ES-I3 (cell line): ENCODE data around the gene OR52N1.

Experiments
- H3K36me3 ChIP-seq: 2 replicates; pipeline ENCODE4 v1.6.1; 2013; ENCODE audit warnings: mild to moderate bottlenecking, low read length, control low read depth, moderate library complexity; ENCODE audit not compliant: insufficient read depth
- H3K4me1 ChIP-seq: 2 replicates; pipeline ENCODE4 v1.6.1; 2013; ENCODE audit warnings: mild to moderate bottlenecking, control low read depth, low read length; ENCODE audit not compliant: insufficient read depth
- H3K9ac ChIP-seq: 2 replicates; pipeline ENCODE4 v1.6.1; 2013; ENCODE audit warnings: low read depth, mild to moderate bottlenecking, low read length, moderate library complexity
- H3K9me3 ChIP-seq: 2 replicates; pipeline ENCODE4 v1.6.1; 2013; ENCODE audit warnings: mild to moderate bottlenecking, low read length, moderate library complexity; ENCODE audit not compliant: control insufficient read depth, insufficient read depth

OR52N1 gene

DNA sequence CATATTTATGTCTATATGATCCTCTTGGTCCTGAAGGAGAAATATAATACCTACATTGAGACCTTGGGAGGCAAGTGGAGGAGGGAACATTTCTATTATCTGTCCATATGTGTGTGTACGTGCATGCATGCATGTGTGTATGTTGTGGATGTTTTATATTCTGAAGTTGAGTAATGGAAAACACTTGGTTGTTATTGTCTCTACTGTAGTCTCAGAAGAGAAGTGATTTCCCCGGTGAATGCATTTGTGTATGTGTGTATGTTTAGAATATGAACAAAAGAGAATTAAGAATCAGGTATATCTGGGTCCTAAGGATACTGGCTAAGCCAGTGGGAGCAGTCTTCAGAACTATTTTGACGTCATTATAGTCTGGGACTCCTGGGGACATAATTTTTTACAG lies at the start of gene OR52N1:
Gene OR52N1, minus strand, starts transcription at position 101 of the 400 bp plus-strand sequence. CDS start 2,449 bp downstream, outside the sequence.
- no peaks in the 10 kb centered on the region for H3K9me3 ChIP-seq
- no peaks in the 10 kb centered on the region for H3K36me3 ChIP-seq
- H3K4me1 ChIP-seq = no peaks in the 10 kb centered on the region
- no peak within 1 kb of the TSS for H3K9ac ChIP-seq

DNA sequence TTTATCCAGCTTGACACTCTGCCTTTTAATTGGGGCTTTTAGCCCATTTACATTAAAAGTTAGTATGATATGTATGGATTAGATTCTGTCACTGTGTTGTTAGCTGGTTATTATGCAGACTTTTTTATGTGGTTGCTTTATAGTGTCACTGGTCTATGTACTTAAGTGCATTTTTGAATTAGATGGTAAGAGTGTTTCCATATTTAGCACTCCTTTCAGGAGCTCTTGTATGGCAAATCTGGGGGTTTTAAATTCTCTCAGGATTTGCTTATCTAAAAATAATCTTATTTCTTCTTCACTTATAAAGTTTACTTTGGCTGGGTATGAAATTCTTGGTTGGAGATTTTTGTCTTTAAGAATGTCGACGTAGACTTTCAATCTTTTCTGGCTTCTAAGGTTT lies 46.6 kb upstream of the OR52N1 start:
- Histone ChIP-seq H3K4me1 (no peaks in the 10 kb centered on the region), H3K9ac (no peak overlapping the region), H3K9me3 (no peaks in the 10 kb centered on the region), H3K36me3 (no peaks in the 10 kb centered on the region)

GRCh38 chr11:5833446-5833845 lies 42.4 kb upstream of the OR52N1 start:
- Histone ChIP-seq H3K36me3 (no peaks in the 10 kb centered on the region; the same call in 1 of the 2 replicates), H3K9ac (no peak overlapping the region), H3K9me3 (no peaks in the 10 kb centered on the region), H3K4me1 (no peaks in the 10 kb centered on the region)

- Histone ChIP-seq H3K4me1 (no peaks in the 10 kb centered on the region), H3K9ac (peak overlapping the region; percentile 8; the same call in 1 of the 2 replicates), H3K36me3 (no peaks in the 10 kb centered on the region; the same call in 1 of the 2 replicates), H3K9me3 (no peaks in the 10 kb centered on the region)
Observed at GRCh38 chr11:5831196-5831829, 40.2 kb upstream of the OR52N1 start.

DNA sequence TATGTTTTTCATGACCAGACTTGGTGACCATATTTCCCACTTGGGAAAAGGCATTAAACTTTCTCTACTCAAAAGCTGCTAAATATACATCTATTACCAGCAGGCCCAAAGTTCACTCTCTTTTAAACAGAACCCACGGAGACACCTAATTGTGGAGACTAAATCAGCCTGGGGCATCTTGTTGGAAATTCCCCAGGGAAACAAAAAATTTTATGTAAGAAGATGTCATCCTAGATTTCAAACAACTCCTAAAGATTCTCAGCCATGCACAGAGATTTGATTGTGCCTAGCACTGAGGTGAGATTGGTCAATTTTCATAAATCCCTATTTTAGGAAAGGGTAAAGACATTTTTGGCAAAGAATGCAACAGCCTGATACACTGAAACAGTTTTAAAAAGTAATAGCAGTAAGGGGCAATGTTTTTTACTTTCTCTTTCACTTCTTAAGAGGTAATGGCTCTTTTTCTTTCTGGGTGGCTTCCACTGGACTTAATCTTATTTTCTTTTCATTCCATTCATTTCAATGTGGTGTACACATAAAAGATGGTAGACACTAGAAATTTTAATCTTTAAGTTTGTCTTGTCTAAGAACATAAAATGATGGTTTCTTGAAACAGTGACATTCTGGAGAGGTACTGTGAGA lies 27.3 kb upstream of the OR52N1 start:
- Histone ChIP-seq H3K9ac (no peak overlapping the region), H3K9me3 (no peaks in the 10 kb centered on the region), H3K4me1 (no peaks in the 10 kb centered on the region; the same call in 1 of the 2 replicates), H3K36me3 (no peaks in the 10 kb centered on the region)

GRCh38 chr11:5815534-5815933 lies 24.5 kb upstream of the OR52N1 start:
- Histone ChIP-seq H3K36me3 (no peaks in the 10 kb centered on the region), H3K9me3 (no peaks in the 10 kb centered on the region), H3K4me1 (no peaks in the 10 kb centered on the region; the same call in 1 of the 2 replicates), H3K9ac (no peak overlapping the region)

GRCh38 chr11:5809905-5810795 lies 19.1 kb upstream of the OR52N1 start:
- Histone ChIP-seq H3K9me3 (no peaks in the 10 kb centered on the region), H3K9ac (no peak overlapping the region), H3K36me3 (no peaks in the 10 kb centered on the region), H3K4me1 (no peaks in the 10 kb centered on the region; the same call in 1 of the 2 replicates)

GRCh38 chr11:5809122-5809519 lies 18.1 kb upstream of the OR52N1 start:
- no peaks in the 10 kb centered on the region; the same call in 1 of the 2 replicates for H3K4me1 ChIP-seq
- peak overlapping the region; percentile 44; the same call in 1 of the 2 replicates for H3K9ac ChIP-seq
- H3K36me3 ChIP-seq = no peaks in the 10 kb centered on the region
- no peaks in the 10 kb centered on the region; the same call in 1 of the 2 replicates for H3K9me3 ChIP-seq

DNA sequence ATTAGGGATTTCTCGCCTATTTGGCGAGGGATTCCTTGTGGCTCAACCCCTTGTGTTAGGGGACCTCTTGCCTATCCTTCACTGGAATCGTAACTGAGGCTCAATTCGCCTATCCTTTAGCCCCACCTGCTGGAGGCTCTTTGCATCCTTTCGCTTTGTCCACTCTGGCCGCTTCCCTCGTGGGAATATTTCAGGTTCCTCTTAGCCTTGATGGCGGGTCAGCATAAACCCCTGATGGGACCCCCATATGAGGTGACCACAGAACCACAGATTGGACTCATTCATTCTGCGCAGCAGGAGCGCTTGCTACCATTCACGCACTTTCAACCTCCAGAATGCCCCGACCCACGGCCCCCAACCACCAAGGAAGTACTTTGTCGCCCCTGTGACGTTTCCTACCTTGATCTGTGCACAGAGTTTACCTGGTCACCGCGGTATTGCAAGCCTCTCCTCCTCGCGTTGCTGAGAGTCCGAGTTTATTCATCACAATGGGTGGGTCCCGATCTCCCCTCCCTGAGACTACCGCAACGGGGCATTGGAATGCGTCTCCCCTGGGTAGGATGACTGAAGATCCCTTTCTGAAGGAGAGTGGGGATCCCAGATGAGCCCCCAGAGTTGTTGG lies 17.5 kb upstream of the OR52N1 start, which contains the start of gene OR52N2:
Gene OR52N2, plus strand, starts transcription at position 425 of the 622 bp plus-strand sequence. CDS start 11,412 bp downstream, outside the sequence.
- no peaks in the 10 kb centered on the region for H3K36me3 ChIP-seq
- no peaks in the 10 kb centered on the region; the same call in 1 of the 2 replicates for H3K4me1 ChIP-seq
- peak within 1 kb of the TSS; percentile 44; the same call in 1 of the 2 replicates for H3K9ac ChIP-seq
- H3K9me3 ChIP-seq = no peaks in the 10 kb centered on the region; the same call in 1 of the 2 replicates

DNA sequence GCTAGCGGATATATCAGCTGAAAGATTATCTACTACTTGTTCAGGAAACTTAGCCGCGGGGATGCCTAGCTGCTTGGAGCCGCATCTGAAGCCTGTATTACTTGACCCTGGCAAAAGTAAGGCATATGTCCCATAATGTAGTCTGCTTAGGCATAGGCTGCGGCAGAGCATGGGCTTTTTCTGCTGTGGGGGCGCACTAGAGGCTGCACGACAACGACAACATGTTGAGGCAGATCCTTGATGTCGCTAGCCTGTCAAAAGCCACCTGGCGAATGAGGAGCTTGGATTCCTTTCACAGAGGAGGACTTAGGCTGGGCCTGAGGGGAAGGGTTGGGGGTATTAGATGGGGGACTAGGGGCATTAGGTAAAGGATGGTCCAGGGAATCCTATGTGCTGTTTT lies 16.5 kb upstream of the OR52N1 start:
- Histone ChIP-seq H3K36me3 (no peaks in the 10 kb centered on the region), H3K9ac (no peak overlapping the region), H3K4me1 (no peaks in the 10 kb centered on the region), H3K9me3 (no peaks in the 10 kb centered on the region; the same call in 1 of the 2 replicates)

DNA sequence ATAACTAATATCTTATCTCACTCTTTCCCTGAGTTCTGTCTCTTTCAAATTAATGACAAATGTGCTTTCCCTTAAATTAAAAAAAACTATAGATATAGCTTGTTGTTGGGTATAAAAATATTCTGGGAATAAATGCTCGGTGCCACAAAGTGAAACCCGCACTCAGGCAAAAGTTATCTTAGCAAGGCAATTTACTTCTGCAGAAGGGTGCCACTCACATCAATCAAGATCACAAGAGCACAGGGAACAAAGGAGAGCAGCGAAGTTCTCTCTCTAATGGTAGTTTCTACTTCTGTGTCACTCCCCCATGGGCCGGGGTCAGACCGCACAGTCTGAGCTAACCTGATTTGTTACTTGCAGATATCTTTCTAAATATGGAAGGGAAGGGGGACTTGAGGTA lies 12.9 kb upstream of the OR52N1 start:
- H3K4me1 ChIP-seq = no peaks in the 10 kb centered on the region
- no peaks in the 10 kb centered on the region; the same call in 1 of the 2 replicates for H3K9me3 ChIP-seq
- no peaks in the 10 kb centered on the region for H3K36me3 ChIP-seq
- no peak overlapping the region for H3K9ac ChIP-seq

DNA sequence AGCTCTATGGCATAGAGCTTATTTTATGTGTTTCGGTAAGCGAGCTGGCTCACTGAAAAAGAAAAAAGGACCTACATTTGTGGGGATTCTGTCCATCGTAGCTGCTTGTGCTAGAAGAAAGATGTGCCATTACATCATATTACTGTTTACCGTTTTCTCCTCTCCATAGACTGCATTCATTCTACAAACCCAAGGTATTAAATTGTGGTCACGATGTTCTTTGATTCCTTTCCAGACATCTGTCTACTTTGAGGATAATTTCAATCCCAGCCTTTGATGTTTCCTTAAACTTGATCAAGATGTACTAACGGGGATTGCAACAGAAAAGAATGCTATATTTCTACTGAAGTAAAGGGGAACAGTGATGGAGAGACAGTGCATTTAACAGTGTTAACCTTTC lies 5.5 kb upstream of the OR52N1 start:
- Histone ChIP-seq H3K36me3 (no peaks in the 10 kb centered on the region), H3K9me3 (no peaks in the 10 kb centered on the region), H3K4me1 (no peaks in the 10 kb centered on the region), H3K9ac (no peak overlapping the region)

DNA sequence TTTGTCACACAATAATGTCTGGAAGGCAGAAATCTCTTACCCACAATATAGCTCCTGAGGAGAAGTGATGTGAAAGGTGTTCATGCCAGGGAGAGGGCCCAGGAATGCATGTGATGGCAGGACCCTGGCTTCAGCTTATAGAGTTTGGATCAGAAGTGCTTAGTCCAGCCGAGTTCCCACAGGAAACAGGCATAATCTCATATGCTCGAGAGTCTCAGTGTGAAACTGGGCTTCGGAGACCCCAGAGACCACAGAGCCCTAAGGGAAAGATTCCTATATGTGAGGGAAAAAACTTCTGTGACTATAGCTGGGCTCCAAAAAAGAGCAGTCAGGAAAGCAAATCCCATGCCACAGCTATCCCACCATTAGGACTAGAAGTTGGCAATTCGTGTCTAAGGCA lies 7.8 kb downstream of the OR52N1 start, which contains the start of gene OR52N5:
Gene OR52N5, minus strand, starts transcription at position 101 of the 400 bp plus-strand sequence. CDS start 4,721 bp downstream, outside the sequence.
- Histone ChIP-seq H3K4me1 (no peaks in the 10 kb centered on the region), H3K9me3 (no peaks in the 10 kb centered on the region), H3K9ac (no peak within 1 kb of the TSS), H3K36me3 (no peaks in the 10 kb centered on the region)

DNA sequence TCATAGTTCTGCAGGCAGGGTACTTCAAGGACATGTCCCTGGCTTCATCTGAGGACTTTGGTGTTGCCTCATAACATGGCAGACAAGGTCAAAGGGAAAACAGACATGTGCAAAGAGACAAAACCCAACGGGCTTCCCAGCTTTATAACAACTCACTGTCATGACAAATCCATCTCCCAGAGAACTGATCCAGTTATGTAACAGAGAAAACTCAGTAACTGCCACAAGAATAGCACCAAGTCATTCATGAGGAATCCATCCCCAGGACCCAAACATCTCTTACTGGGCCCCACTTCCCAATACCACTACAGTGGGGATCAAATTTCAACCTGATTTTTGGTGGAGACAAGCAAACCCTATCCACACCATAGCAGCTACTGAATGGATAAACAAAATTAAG lies 24.0 kb downstream of the OR52N1 start:
- Histone ChIP-seq H3K36me3 (no peaks in the 10 kb centered on the region), H3K9ac (no peak overlapping the region), H3K9me3 (no peaks in the 10 kb centered on the region), H3K4me1 (no peaks in the 10 kb centered on the region)
